ENCODE results near the gene TSPAN13.
A peak's percentile ranks its signal among the peaks of the same experiment; 100 is the strongest.

DNA sequence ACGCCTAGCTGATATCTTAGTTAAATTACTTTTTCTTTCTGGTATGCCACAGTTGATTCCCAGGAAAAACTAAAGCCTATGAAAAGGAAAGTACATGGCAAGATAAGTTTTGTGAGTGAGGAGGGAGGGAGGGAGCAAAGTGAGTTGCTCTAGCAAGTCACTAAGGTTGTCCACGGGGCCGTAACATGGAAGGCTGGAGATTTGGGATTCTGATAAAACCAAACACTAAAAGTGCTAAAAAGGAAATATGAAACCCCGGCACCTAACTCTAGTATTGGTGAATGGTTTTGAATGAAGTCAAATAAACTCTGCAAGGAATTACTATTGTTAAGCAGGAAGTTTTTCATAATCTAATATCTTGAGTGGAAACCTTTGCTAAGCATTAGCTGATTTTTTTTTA is 49.6 kb downstream of the TSPAN13 start:
- TF ChIP-seq, protein P1, sequence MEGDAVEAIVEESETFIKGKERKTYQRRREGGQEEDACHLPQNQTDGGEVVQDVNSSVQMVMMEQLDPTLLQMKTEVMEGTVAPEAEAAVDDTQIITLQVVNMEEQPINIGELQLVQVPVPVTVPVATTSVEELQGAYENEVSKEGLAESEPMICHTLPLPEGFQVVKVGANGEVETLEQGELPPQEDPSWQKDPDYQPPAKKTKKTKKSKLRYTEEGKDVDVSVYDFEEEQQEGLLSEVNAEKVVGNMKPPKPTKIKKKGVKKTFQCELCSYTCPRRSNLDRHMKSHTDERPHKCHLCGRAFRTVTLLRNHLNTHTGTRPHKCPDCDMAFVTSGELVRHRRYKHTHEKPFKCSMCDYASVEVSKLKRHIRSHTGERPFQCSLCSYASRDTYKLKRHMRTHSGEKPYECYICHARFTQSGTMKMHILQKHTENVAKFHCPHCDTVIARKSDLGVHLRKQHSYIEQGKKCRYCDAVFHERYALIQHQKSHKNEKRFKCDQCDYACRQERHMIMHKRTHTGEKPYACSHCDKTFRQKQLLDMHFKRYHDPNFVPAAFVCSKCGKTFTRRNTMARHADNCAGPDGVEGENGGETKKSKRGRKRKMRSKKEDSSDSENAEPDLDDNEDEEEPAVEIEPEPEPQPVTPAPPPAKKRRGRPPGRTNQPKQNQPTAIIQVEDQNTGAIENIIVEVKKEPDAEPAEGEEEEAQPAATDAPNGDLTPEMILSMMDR (IDR thresholded peaks at IDR 0.05), result no peak
- no peak for TF ChIP-seq EP300 (IDR thresholded peaks at IDR 0.05)
- TF ChIP-seq POLR2AphosphoS5 (IDR thresholded peaks at IDR 0.05), result peak in 1 of 3 donors; percentile 3
- no peak for TF ChIP-seq POLR2A (IDR thresholded peaks at IDR 0.05)

Measured in stomach (tissue), 4 donors.